ENCODE data around the gene DCST1.
A peak's percentile ranks its signal among the peaks of the same experiment; 100 is the strongest.

The DCST1 gene

GRCh38 chr1:155080312-155081228 is 46.9 kb downstream of the DCST1 start:
- no peak for TF ChIP-seq JUND (IDR thresholded peaks at IDR 0.05; ENCODE audit: low read depth)
- in situ Hi-C loops (cut with HindIII; ENCODE audit: low pct_unique_long_range_greater_than_20kb, low sequenced_read_pairs): no loop called here
- peak; percentile 74 to 84 for DNase-seq (ENCODE audit: low read depth in 1 of 2, low spot score in 1 of 2)

GRCh38 chr1:155081472-155082300 is 48.1 kb downstream of the DCST1 start:
- TF ChIP-seq JUND (IDR thresholded peaks at IDR 0.05; ENCODE audit: low read depth): no peak
- in situ Hi-C loops (cut with HindIII; ENCODE audit: low pct_unique_long_range_greater_than_20kb, low sequenced_read_pairs): no loop called here
- peak; percentile 48 to 59 for DNase-seq (ENCODE audit: low read depth in 1 of 2, low spot score in 1 of 2)

DNA sequence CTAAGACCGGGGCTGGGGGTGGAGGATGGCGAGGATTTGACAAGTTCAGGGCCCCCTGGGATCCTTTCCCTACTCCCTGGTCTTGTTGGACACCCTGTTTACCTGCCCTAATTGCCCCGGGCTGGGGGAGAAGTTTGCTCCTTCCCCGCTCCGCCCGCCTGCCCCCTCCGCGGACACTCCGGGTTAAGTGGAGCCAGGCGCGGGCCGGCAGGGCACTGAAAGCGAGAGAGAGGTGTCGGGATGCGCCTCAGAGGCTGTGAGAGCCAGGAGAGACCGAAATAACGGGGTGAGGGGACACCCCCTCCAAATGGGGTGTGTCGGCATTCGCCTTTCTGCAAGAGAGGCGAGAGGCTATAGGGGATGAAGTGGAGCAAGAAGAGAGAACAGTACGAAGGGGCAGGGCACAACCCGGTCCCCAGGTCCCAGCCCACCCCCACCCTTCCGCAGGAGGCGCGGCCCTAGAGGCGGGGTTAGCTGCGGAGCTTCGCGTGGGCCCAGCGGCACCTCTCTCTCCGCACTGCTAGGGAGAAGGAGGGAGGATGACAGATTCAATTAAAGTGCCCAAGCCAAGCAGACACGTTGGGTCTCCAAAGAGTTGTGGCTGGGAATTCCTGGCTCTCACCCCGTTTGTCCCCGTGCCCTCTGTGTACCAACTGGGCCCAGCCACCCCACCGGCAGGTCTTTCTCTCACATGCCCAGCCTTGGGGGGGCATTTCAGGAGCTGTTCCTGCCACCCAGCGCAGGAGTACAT is 48.9 kb downstream of the DCST1 start:
- TF ChIP-seq JUND (IDR thresholded peaks at IDR 0.05; ENCODE audit: low read depth): no peak
- DNase-seq (ENCODE audit: low read depth in 1 of 2, low spot score in 1 of 2): peak; percentile 82 to 86
- in situ Hi-C loops (cut with HindIII; ENCODE audit: low pct_unique_long_range_greater_than_20kb, low sequenced_read_pairs): no loop called here

DNA sequence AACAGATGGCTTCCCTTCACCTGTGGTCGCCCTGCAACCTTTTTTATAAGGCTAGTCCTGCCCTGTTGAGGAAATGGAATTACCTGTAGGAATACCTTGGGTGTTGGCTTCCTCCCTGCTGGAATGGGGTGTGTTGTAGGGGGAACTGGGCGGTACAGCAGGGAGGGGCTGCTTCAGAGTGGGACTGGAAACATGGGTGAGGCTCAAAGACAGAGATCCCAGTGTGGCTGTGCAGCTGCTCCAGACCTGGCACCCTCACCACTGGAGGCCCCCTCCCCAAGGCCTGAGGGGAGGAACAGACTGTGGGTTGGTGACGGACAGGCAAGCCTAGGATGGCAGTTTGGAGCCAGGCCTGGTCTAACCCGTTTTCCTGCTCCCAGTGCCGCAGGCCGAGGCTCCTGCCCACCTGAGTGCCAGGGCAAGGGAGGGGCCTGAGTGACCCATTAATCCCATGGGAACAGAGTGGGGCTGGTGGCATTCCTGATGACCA is 49.5 kb downstream of the DCST1 start:
- peak; percentile 73 to 92 for DNase-seq (ENCODE audit: low read depth in 1 of 2, low spot score in 1 of 2)
- in situ Hi-C loops (cut with HindIII; ENCODE audit: low pct_unique_long_range_greater_than_20kb, low sequenced_read_pairs): no loop called here
- TF ChIP-seq JUND (IDR thresholded peaks at IDR 0.05; ENCODE audit: low read depth): no peak

- DNase-seq (ENCODE audit: low read depth in 1 of 2, low spot score in 1 of 2): peak; percentile 75 to 95
- in situ Hi-C loops (cut with HindIII; ENCODE audit: low pct_unique_long_range_greater_than_20kb, low sequenced_read_pairs): no loop called here
- TF ChIP-seq JUND (IDR thresholded peaks at IDR 0.05; ENCODE audit: low read depth): no peak
Measured at GRCh38 chr1:155083865-155084721, 50.5 kb downstream of the DCST1 start.

DNA sequence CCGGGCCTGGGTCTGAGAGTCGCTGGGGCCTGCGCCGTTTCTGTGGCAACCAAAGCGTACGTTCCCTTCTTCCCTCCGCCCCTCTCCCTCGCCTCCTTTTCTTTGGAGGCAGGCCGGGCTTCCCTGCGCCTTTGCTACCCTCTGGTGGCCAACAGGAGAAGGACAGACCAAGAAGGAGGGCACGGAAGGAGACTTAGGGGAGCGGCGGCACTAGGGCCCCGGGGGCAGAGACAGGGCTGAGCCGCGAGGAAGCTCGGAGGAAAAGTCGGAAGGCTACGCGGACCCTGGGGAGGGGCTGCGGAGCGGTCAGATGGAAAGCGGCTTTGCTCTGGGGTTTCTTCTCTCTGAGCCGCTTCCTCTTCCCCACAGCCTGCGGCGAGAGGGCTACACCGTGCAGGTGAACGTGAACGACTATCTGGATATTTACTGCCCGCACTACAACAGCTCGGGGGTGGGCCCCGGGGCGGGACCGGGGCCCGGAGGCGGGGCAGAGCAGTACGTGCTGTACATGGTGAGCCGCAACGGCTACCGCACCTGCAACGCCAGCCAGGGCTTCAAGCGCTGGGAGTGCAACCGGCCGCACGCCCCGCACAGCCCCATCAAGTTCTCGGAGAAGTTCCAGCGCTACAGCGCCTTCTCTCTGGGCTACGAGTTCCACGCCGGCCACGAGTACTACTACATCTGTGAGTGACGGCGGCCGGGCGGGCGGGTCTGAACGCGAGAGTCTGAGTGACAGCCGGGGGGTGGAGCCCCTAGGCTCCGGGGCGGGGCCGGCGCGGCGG is 51.3 kb downstream of the DCST1 start:
- TF ChIP-seq JUND (IDR thresholded peaks at IDR 0.05; ENCODE audit: low read depth): no peak
- in situ Hi-C loops (cut with HindIII; ENCODE audit: low pct_unique_long_range_greater_than_20kb, low sequenced_read_pairs): no loop called here
- DNase-seq (ENCODE audit: low read depth in 1 of 2, low spot score in 1 of 2): peak; percentile 94 to 97

GRCh38 chr1:155085504-155086127 is 52.0 kb downstream of the DCST1 start:
- DNase-seq (ENCODE audit: low read depth in 1 of 2, low spot score in 1 of 2): peak; percentile 66 to 90
- TF ChIP-seq JUND (IDR thresholded peaks at IDR 0.05; ENCODE audit: low read depth): no peak
- in situ Hi-C loops (cut with HindIII; ENCODE audit: low pct_unique_long_range_greater_than_20kb, low sequenced_read_pairs): no loop called here

DNA sequence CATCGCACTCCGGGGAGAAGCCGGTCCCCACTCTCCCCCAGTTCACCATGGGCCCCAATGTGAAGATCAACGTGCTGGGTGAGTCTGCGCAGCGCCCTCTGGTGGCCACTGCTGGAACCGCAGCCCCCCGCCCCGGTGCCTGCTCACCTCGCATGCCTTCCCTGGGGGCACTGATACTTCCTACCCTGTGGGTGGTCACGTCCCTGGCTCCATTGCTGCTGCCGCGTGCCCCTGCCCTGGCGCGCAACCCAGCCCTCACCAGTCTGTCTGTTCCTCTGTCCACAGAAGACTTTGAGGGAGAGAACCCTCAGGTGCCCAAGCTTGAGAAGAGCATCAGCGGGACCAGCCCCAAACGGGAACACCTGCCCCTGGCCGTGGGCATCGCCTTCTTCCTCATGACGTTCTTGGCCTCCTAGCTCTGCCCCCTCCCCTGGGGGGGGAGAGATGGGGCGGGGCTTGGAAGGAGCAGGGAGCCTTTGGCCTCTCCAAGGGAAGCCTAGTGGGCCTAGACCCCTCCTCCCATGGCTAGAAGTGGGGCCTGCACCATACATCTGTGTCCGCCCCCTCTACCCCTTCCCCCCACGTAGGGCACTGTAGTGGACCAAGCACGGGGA is 52.6 kb downstream of the DCST1 start:
- peak; percentile 54 to 69 for DNase-seq (ENCODE audit: low read depth in 1 of 2, low spot score in 1 of 2)
- in situ Hi-C loops (cut with HindIII; ENCODE audit: low pct_unique_long_range_greater_than_20kb, low sequenced_read_pairs): no loop called here
- TF ChIP-seq JUND (IDR thresholded peaks at IDR 0.05; ENCODE audit: low read depth): no peak

DNA sequence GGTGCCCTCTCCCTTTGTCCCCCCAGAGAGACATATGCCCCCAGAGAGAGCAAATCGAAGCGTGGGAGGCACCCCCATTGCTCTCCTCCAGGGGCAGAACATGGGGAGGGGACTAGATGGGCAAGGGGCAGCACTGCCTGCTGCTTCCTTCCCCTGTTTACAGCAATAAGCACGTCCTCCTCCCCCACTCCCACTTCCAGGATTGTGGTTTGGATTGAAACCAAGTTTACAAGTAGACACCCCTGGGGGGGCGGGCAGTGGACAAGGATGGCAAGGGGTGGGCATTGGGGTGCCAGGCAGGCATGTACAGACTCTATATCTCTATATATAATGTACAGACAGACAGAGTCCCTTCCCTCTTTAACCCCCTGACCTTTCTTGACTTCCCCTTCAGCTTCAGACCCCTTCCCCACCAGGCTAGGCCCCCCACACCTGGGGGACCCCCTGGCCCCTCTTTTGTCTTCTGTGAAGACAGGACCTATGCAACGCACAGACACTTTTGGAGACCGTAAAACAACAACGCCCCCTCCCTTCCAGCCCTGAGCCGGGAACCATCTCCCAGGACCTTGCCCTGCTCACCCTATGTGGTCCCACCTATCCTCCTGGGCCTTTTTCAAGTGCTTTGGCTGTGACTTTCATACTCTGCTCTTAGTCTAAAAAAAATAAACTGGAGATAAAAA is 53.4 kb downstream of the DCST1 start:
- in situ Hi-C loops (cut with HindIII; ENCODE audit: low pct_unique_long_range_greater_than_20kb, low sequenced_read_pairs): no loop called here
- no peak for TF ChIP-seq JUND (IDR thresholded peaks at IDR 0.05; ENCODE audit: low read depth)
- no peak for DNase-seq (ENCODE audit: low read depth in 1 of 2, low spot score in 1 of 2)

Measured in T47D (cell line).